HG02759 (cell line): ENCODE results near the gene GSDME.

Experiments used
- ATAC-seq: cut with Tn5 transposase; IDR thresholded peaks from one replicate; pipeline ENCODE4 v1.9.1; 2021; ENCODE audit warnings: mild to moderate bottlenecking, moderate library complexity; ENCODE audit not compliant: unreplicated experiment

GSDME gene

DNA sequence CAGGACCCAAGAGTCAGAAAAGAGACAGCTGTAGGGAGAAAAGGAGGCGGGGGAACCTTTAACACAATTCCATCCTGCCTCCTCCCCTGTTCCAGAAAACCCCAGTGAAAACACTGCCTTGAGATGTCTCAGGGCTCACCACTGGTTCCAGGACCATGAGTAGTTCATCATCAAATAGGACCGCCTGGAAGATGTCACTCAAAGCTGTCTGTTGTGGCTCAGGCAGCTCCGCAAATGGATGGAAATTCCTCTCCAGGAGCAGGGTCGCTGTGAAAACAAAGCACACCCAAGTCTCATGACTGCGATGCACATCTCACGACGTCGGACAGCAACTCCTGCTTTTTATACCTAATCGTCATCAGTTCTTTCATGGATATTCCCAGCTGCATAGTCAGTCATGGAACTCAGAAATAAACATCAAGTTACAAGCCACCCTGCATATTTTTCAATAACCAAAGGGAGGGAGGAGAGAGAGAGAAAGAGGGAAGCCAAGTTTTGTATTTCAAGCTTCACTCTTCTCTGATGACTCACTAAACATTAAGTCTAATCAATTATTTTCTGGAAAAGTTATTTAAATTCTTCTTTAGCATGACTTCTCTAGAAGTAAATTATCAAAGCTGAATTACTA, 49.2 kb downstream of the GSDME start:
- no peak for ATAC-seq

DNA sequence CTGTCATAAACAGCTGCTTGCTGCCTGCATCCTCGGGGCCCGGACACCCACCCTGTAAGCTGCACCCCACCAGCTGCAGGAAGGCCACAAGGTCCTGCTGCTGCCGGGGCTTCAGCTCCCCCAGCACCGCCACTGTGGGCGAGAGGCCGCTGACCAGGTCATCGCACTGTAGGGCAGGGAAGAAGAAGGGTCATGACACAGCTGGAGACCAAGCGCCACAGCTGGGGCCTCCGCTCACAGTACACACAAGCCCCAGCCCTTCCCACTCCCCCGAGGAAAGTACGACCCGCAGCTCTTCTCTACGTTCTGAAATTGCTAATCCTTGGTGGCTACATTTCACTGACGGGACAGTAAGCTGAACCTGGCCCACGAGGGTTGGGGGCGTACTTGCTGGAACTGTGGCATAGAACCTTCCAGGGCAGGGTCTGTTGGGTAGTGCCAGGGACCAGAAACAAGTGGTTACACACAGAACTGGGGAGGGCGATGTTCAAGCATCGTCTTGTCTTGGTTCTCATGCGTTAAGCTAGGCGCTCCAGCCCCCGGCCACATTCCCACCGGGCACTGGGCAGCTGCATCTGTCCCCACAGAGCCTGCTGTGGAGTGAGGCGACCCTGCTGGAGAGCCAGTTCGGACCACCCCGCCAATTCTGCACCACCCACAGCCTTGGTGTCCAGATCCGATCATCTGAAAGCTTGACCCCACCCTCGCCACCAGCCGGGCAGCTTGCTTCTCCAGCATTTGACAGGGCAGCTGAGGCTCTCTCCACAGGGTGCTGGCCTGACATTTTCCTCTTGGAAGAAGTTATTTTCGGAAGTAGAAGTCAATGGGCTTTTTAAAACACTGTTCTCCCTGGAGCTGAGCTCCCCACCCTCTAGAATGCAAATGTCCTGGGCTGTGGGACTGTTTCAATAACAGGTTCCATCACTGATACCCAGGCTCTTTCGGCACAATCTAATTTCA, 50.8 kb downstream of the GSDME start:
- no peak for ATAC-seq

DNA sequence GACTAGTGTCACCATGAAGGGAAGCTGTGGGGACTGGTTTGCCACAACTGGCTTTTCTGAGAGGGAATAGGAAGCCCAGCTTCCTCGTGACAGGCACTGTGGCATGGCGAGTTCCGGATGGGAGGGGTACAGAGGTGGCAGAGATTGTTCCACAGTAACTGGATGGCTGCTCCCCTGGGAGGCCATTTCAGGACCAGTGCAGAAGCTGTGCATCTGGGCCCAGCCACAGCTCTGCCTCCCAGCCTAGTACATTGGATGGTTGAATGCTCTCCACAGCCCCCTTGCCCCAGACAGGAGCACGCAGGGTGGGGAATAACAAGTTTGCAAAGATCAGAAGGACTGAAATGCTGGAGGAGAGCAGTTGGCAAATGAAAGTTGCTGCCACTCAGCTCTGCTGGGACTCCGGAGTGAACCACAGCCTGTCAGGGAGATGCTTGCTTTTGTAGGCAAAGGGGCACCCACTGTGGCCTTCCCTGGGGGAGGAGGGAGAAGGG, 51.8 kb downstream of the GSDME start:
- no peak for ATAC-seq

DNA sequence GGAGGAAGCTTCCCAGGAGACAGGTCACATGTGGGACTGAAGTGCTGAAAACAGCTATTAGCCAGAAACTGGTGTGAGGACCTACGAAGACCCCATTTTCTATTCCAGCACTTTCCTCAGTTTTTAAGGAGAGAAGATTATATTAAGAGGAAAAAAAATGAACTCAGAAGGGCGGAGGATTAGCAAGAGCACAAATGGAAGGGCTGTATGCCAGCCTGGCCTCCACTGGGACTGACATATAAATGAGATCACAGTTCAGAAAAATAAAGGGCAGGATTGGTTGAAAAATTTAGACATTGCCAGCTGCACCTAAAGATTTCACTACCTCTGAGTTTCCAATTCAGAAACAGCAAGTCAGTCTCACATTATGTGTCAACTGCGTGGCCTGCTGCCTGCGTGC, 53.0 kb downstream of the GSDME start:
- ATAC-seq = no peak

DNA sequence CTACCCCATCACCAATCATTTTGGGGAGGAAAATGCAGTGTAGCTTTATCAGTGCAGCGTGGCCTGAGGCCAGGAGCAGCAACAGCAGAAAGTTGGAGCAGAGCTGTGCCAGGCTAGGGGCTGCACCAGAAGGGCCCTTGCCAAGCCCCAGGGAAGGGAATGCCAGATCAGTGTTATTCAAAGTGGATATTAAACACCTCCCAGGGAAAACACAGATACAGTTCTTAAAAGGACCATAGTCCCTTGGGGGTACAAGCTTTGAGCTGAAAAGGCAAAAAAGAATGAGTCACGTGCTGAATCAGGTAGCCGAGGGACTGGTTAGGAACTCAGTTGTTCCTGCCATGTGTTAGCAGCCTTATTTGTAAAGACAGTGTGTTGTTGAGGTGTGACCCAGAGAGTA, 54.0 kb downstream of the GSDME start:
- no peak for ATAC-seq

DNA sequence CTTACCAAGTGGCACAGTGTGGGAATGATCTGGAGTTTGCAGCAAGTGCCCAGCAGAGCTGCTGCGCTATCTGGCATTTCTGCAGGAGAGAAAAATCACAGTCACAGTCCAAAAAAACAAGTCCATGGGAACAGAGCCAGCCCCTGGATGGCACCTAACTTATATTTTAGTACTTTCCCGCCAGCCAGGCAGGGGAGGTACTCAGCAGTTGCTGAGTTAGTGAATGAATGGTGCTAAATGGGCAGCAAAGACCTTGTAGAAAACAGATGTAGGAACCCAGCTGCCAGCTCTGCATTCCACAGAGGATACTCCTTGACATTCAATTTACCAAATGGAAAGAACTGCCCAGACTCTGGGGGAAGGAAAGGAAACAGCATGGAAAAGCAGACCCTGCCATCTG, 54.5 kb downstream of the GSDME start:
- no peak for ATAC-seq

DNA sequence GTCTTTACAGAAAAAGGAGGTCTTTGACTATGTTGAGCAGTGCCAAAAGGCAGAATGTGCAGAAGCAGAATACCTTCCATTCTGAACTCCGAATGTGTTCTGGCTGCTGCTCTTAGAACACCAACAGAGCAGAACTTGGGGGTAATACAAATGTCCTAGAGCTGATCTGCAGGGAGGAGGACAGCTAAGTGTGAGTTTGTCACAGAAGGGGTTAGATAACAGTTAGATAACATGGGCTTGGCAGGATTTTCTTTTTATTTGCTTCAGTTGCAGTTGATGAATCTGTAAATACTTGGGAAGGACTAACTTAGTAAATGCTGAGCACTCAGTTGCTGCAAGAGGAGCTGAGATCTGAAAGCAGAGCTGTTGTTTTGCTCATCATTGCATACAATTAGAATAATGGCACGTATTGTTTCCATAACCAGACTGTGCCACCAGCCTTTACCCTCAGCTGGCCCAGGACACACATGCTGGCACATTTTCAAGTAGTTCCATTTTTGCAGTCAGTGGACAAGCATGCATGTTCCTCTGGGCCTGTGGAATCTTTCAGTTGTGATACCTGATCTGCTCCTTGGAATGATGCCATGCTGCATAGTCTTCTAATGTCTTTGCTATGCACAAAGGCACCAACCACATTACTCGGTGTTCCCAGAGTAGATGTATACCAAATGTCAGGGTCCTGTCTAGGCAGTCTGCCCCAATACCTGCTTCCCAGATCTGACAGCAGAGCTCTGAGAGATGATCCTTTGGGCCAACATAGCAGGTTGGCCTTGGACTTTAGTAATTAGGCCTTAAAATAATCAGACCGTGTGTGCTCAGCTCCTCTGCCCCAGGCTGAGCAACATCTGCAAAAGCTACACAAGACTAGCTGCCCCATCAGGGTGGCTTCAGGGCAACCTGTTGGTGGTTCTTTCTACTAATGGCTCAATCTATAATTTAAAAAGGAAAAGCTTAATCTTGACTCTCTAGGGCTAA, 55.7 kb downstream of the GSDME start:
- ATAC-seq = no peak

DNA sequence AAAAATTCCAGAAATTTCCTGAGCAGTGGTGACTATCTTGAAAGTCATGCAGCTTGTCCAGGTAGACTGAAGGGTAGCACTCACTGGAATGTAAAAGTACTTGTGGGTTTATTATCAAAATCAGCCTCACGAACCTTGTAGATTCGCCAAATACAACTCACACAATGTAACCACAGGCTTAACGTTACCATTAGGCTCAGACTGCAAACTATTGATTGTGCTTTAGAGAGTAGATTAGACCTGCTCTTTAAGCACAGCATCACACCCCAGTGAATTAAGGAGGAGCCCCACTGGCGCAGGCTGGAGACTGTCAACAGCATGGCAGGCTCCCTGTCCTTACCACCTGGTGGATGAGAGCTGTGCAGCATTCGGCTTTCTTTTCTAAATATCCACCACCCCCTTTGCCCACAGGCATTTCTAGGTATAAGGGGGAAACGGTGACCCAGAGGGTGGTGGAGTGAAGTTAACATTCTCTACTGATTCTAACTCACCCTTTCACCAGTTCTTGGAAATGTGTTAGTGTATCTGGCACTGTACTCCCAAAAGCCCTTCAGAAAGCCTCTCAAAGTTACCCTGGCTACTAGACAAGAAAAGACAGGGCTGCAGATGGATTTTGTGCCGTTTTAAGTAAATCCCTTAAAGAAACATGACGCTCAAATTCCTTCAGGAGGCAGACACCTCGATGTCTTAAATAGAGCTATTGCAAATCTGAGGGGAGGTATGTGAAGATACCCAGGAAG, 56.6 kb downstream of the GSDME start:
- ATAC-seq = no peak

DNA sequence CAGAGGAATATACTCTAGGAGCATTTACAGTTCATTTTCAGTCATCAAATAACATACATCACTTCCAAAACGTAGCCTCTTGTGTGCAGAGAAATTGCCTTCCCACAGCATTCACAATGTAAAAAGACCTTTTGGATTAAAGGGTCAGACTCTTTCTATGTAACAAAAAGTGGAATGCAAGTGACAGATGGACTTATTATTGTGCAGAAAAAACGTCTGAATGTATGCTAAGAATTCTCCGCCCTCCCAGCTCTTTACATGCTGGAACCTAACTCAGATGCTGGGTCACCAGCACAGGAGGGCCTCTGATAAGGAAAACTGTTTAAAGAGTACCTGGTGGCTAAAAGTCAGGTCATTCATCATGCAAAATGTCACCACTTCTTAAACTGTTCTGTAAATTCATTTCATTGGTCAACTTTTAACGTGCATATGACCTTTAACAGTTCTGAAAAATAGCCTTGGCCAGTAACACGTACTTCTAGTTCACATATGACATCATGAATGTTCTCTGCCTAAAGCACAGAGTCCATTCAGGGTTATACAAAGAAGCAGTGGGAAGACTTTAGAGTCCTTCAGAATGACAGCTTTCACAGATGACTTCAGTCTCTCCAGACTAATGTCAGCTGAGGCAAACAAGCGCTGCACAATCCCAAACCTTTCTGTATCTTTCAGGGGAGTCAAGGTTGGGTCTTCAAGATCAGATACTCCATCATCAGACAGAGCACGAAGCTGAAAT, 58.6 kb downstream of the GSDME start:
- ATAC-seq = no peak

DNA sequence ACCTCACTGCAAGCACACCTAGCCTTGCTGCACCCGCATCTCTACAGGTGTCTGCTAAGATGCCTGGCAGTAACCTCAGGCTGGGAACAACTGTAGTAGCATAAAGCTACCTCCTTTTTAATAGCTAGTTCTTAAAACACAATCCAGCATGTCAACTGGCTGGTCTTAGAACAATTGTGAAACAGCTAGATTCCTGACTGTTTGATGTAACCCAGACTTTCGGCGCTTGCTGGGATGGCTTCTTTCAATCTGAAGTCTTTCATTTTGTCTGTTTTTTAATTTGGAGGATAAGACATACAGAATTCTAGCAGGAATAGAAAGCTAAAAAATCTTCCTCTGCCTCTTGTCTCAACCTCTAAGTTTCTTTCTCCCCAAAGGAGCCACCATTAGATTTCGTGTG, 59.8 kb downstream of the GSDME start:
- no peak for ATAC-seq

DNA sequence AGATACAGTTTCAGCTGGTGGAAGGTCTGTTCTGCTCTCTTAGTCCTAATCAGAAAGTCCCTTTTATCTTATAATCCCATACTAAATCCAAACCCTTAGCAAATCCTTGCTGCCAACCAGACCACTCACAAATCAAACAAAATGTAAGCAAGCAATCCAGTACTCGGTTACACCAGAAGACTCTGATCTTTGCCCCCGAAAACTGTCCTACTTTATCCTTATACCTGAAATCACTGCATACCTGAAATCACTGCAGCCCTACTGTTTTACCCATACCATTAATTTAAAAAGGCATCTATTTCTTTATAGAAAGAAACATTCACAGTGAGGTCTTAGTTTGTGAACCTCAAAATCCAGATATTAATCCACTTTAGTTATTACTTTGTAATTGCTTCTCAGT, 64.7 kb downstream of the GSDME start:
- no peak for ATAC-seq

DNA sequence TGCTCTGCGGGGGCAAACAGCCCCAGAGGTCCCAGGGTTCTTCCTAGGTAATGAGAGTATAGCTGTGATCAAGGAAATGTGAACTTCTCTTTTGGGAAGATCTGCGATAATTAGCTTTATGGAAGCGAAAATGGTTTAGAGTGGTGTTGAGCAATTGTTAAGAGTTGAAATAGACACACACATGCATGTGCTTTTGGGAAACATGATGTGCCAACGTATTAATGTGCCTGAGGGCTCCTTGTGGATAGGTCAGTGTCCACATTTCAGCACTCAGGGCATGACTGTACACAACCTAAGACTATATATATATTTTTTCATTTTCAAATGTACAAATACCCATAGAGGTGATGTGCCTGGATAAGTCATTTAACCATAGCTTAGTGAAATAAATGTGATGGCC, 67.0 kb downstream of the GSDME start:
- no peak for ATAC-seq

DNA sequence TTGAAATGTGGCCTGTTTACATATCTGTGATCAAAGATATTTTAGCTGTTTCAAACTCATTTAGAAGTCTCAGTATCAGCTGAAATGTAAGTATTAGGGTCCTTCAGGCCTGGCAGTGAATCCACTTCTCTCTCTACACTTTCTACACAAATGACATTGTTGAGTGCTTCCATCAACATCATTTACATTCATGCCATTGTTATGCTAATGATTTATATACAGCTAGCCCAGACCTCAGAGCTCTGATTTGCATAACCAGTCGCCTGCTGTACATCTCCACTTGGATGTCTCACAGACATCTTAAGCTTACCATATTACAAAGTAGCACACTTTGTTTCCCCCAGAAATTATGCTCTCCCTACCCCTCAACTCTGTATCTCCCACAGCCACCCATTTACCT, 71.6 kb downstream of the GSDME start:
- ATAC-seq = no peak

DNA sequence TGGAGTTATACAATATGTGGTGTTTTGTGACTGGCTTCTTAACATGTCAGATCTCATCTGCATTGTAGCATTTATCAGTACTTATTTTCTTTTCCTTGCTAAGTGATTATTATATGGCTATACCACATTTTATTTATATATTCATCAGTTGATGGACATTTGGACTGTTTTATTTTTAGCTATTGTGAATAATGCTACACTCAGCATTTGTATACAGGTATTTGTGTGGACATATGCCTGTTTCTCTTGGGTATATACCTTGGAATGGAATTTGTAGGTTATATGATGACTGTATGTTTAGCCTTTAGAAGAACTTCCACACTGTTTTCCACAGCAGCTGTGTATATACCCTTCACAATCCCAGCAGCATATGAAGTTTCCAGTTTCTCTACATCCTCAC, 86.5 kb downstream of the GSDME start:
- no peak for ATAC-seq

DNA sequence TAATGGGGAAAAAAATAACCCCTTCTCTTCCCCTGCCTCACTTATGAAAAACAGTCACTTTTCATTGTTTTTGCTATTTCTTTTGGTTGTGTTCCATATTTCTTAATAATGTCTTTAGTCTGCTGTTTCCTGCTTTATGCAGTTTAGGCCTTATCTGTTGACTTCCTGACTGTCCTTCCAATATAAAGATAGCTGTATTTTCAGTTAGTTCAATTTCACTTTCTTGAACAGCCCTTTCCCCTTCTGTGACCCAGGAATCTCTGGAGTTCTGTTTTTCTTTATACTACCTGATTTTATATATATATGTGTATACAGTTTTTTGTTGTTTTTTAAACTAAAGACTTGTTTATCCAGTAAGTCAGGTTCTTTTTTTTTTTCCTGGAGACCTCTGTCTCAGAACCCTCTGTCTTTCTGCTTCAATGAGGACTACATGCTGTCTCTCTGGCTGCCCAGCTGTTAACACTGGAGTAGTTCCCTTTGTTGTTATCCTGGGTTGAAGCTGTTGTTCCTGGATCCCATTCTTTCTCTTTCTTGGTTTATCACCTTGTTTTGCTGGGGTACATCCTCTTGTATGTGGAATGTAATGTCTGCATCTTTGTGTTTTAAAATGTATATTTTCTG, 87.2 kb downstream of the GSDME start:
- no peak for ATAC-seq

DNA sequence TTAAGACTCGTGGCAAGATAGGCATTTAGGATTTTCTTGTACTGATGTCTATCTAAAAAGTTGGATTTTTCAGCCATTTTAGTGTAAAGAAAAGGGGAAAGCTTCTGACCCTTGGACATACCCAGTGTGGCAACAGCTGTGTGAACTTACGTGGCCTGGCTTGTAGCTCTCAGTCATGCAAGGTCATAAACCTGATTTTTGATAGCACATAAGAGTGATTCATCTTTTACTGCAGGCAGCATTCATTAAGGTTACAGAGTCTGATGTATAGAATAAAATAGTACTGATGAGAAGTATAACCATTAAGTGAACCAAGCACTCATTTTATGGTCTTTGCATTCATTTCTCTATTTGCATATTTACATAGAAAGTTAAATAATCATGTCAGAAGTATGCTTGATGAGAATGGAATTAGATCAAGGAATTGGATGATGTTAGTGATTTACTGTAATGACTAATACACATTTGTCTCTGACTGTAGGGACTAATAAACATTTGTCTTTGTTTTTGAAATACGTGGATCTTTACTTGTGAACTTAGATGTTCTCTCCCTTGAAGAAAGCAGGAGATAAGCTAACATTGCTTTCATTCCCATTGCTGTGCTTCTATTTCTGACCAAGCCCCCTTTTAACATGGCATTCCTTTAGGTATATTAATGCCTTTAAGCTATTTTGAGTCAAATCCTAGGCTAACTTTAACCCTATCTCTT, 88.2 kb downstream of the GSDME start:
- ATAC-seq = no peak

DNA sequence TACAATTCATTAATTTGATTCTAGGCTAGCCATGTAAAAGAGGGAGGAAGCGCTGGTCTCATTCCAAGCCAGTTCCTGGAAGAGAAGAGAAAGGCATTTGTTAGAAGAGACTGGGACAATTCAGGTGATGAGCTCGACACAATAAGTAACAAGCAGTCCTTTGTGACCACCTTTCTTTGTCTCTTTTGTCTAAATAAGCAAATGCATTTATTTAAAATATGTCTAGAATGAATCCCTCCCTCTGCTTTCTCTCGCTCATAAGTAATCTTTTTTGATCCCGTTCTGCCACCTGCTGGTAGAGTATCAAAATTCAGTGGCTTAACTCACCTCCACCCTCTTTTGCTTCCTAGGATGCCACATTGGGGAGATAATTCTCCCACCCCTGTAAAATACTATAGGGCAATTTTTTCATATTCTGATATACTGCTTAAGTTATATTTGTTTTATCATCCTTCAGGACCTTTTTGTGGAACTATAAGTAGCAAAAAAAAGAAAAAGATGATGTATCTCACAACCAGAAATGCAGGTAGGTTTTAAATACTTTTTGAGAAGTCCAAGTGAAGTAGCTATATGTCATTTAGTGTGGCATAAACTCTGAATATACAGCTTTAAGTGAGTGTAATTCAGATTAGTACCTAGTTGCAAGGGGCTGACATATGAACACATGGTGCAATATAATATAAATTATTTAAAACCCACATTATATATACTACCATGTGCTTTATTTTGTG, 91.5 kb downstream of the GSDME start:
- ATAC-seq = peak; percentile 62

DNA sequence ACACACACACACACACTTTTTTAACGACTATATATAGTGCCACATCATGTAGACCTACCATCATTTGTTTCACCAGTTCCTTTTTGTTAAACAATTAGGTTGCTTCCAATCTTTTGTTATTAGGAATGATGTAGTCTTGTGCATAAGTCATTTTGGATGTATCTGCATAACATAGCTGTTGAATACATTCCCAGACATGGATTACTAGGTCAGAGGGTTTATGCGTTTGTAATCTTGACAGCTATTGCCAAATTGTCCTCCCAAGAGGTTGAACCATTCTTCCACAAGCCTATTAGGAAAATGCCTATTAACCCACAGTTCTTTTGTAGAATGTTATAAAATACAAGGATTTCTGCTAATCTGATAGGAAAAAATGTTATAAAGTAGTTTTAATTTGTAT, 96.7 kb downstream of the GSDME start:
- no peak for ATAC-seq
